GM18907 (cell line): Measurements from ENCODE around the gene NCS1.

ENCODE experiments used
- ATAC-seq: cut with Tn5 transposase; IDR thresholded peaks from one replicate; pipeline ENCODE4 v1.9.1; 2021; ENCODE audit warnings: mild to moderate bottlenecking, moderate library complexity; ENCODE audit not compliant: unreplicated experiment

Gene NCS1

GRCh38 chr9:130193103-130193502, 20.9 kb downstream of the NCS1 start:
- no peak for ATAC-seq

- ATAC-seq, result no peak
These were observed 21.6 kb downstream of the NCS1 start for GRCh38 chr9:130193531-130194377.

GRCh38 chr9:130194378-130194932, 22.3 kb downstream of the NCS1 start:
- no peak for ATAC-seq

GRCh38 chr9:130195638-130196037, 23.4 kb downstream of the NCS1 start:
- no peak for ATAC-seq

GRCh38 chr9:130196643-130197042, 24.4 kb downstream of the NCS1 start:
- ATAC-seq, result no peak

GRCh38 chr9:130197386-130197785, 25.2 kb downstream of the NCS1 start:
- no peak for ATAC-seq

- ATAC-seq, result no peak
These were observed 25.7 kb downstream of the NCS1 start for GRCh38 chr9:130197888-130198287.

GRCh38 chr9:130198501-130199179, 26.4 kb downstream of the NCS1 start:
- ATAC-seq, result no peak

GRCh38 chr9:130199605-130200004, 27.4 kb downstream of the NCS1 start:
- no peak for ATAC-seq

GRCh38 chr9:130200038-130200849, 28.0 kb downstream of the NCS1 start:
- ATAC-seq, result no peak

GRCh38 chr9:130201399-130201873, 29.2 kb downstream of the NCS1 start:
- no peak for ATAC-seq

- ATAC-seq, result no peak
These were observed 29.8 kb downstream of the NCS1 start for GRCh38 chr9:130201974-130202373.

GRCh38 chr9:130204341-130204740, 32.1 kb downstream of the NCS1 start:
- no peak for ATAC-seq

GRCh38 chr9:130204959-130205358, 32.8 kb downstream of the NCS1 start:
- no peak for ATAC-seq

GRCh38 chr9:130205912-130206311, 33.7 kb downstream of the NCS1 start:
- ATAC-seq, result no peak

GRCh38 chr9:130206579-130206978, 34.4 kb downstream of the NCS1 start:
- ATAC-seq, result no peak

- ATAC-seq, result no peak
These were observed 35.2 kb downstream of the NCS1 start for GRCh38 chr9:130207241-130207992.

GRCh38 chr9:130208600-130209347, 36.6 kb downstream of the NCS1 start:
- ATAC-seq, result no peak

- no peak for ATAC-seq
These were observed 37.2 kb downstream of the NCS1 start for GRCh38 chr9:130209422-130209821.
